GM10266 (cell line): Measurements from ENCODE around the gene SOX10.

ENCODE experiments used
- DNase-seq: peaks from one replicate; pipeline ENCODE4 v3.0.0; 2012; ENCODE audit errors: extremely low spot score
- TF ChIP-seq, protein P1 (sequence below): IDR thresholded peaks from 2 replicates; pipeline ENCODE4 v1.5.1; 2012; ENCODE audit warnings: mild to moderate bottlenecking, low read depth; ENCODE audit not compliant: control insufficient read depth, insufficient read depth; ENCODE audit errors: missing control alignments

SOX10 gene

DNA sequence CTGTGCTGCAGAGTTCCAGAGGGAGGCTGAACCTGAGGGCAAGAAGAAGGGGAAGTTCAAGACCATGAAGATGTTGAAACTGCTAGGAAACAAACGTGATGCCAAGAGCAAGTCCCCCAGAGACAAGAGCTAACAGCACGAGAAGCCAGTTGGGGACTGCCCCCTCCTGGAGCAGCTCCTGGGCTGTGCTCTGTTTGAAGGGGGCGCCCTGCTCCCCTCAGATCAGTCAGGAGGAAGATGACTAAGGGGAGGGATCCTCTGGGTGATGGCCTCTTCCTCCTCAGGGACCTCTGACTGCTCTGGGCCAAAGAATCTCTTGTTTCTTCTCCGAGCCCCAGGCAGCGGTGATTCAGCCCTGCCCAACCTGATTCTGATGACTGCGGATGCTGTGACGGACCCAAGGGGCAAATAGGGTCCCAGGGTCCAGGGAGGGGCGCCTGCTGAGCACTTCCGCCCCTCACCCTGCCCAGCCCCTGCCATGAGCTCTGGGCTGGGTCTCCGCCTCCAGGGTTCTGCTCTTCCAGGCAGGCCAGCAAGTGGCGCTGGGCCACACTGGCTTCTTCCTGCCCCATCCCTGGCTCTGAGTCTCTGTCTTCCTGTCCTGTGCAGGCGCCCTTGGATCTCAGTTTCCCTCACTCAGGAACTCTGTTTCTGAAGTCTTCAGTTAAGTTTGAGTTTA is 43.5 kb downstream of the SOX10 start:
- TF ChIP-seq, protein P1, sequence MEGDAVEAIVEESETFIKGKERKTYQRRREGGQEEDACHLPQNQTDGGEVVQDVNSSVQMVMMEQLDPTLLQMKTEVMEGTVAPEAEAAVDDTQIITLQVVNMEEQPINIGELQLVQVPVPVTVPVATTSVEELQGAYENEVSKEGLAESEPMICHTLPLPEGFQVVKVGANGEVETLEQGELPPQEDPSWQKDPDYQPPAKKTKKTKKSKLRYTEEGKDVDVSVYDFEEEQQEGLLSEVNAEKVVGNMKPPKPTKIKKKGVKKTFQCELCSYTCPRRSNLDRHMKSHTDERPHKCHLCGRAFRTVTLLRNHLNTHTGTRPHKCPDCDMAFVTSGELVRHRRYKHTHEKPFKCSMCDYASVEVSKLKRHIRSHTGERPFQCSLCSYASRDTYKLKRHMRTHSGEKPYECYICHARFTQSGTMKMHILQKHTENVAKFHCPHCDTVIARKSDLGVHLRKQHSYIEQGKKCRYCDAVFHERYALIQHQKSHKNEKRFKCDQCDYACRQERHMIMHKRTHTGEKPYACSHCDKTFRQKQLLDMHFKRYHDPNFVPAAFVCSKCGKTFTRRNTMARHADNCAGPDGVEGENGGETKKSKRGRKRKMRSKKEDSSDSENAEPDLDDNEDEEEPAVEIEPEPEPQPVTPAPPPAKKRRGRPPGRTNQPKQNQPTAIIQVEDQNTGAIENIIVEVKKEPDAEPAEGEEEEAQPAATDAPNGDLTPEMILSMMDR: no peak
- DNase-seq: no peak

DNA sequence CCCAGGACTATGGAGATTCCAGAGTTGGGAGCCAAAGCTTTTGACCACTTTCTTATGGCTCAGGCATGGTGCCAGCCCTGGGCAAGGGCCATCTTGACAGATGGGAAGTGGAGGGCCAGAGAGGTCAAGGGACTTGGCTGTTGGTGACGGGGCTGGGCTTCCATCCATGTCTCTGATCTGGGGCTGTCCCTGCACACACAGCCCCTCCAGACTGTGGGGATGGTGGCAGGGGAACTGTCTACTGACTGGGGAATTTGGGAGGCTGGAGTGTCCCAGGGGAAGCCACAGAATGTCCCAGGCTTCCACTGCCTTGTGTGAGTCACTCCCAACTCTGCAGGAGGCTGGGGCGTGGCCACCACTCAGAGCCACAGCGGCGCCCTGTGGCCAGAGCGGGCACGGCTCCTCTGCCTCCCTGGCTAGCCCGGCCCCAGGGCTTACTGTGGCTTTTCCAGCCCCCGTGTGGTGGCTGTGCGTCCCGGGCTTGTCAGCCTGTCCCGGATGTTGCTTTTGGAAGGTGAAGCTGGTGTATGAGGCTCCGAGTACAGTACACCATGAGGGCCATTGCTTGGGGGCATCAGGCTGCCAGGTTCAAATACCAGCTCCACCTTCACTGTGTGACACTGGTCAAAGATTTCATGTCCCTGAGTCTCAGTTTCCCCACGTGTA is 50.5 kb downstream of the SOX10 start:
- TF ChIP-seq, protein P1: peak; percentile 96
- DNase-seq: peak; percentile 90

DNA sequence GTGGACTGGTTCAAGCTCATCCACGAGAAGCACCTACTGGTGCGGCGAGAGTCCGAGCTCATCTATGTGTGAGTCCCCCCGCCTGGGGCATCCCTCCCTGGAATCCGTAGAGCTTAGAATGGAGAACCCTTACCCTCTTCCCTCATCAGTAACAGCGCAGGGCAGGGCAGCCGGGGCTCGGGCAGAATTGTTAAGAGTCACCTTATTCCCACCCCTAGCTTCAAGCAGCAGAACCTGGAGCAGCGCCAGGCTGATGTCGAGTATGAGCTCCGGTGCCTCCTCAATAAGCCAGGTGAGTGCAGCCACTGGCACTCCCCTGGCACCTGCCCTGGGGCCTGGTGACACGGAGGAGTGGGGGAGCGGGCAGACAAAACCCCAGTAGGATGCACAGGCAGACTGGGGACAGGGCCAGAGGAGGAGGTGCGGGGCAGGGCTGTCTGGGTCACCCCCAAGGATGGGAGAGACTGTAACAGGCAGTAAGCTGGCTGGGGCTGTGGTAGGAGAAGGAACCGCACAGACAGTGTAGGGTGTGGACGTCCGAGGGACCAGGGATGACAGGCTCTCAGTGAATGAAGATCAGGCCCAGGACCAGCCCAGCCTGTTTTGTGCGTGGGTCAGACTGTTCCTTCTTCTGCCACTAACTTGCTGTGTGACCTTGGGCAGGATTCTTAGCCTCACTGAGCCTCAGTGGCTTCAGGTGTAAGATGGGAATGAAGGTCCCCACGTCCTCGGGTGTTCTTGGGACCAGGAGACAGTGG is 51.4 kb downstream of the SOX10 start:
- TF ChIP-seq, protein P1: no peak
- DNase-seq: no peak

DNA sequence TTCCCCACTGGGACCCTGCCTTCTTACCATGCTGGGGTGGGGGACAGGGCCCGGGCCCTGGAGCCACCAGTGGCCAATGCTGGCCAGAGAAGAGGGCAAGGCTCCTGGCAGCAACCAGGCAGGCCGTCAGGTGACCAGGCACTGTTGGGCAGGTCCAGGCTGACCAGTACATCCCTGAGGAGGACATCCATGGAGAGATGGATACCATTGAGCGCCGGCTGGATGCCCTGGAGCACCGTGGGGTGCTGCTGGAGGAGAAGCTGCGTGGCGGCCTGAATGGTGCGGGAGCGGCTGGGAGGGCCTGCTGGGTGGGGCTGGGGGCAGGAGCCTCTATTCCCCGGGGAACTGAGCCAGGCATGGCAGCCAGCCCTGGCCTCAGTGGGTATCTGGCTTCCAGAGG is 52.0 kb downstream of the SOX10 start:
- TF ChIP-seq, protein P1: no peak
- no peak for DNase-seq

DNA sequence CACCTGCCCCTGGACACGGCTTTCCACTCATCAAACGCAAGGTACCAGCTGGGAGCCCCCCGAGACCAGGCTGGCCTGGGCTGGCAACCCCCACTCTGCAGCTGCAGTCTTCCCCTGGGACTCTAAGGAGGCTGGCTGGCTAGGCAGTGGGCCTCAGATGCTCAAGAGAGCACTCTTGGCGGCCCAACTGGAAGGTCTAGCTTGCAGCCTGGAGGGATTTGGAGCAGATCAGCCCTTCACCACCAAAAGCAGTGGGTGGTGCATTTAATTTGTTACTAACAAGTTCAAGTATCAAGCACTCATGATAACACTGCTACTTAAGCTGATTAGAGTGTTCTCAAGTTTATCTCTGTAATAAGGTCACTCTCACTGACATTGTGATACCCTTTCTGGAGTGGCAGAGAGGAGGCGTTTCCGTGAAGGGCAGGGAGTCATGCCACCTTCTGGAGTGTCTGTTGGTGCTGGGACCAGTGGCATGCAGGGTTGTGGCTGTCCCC is 52.4 kb downstream of the SOX10 start:
- no peak for DNase-seq

DNA sequence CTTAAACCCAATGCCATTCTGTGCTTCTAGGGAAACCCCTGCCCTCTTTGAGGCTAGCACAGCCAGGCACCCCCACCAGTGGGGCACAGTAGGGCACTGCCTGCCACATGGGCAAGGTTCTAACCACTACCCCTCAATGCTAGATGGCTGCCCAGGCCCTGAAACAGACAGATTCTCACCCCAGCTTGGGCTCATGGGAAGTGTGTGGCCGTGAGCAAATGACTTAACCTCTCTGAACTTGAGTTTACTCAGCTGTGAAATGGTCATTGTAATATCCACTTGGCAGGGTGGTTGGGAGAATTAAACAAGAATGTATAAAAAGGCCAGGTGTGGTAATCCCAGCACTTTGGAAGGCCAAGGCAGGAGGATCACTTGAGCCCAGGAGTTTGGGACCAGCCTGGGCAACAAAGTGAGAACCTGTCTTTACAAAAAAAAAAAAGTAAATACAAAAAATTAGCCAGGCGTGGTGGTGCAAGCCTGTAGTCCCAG is 53.4 kb downstream of the SOX10 start:
- TF ChIP-seq, protein P1: no peak
- no peak for DNase-seq

More for the DNA sequence above, 52.4 kb downstream of the SOX10 start:
- TF ChIP-seq, protein P1: no peak
